Left lung (tissue), 10 donors: ENCODE results near the gene ROBO4. TPM values are rescaled to one million over a fixed set of nuclear protein-coding genes. Genes with fewer than 3 reads are reported as not detected.

Source experiments
- ATAC-seq: fragments of 200-7000 bp; cut with Tn5 transposase; one replicate; pipeline ENCODE4 v1.9.1; 2020; ENCODE audit warnings: moderate library complexity
- DNase-seq, 4 donors: peaks; one replicate each; pipeline ENCODE4 v3.0.0-alpha.2; 2013 to 2020
- H3K27ac ChIP-seq, 2 donors: fragments of 200-600 bp; sonication (generic) in 1 of 2; one replicate each; pipeline versions ENCODE4 v1.5.0 to v1.8.0; 2020 to 2021
- H3K27me3 ChIP-seq, 2 donors: fragments of 200-600 bp; sonication (generic) in 1 of 2; one replicate each; pipeline versions ENCODE4 v1.5.0 to v1.8.0; 2020 to 2021
- H3K36me3 ChIP-seq, 2 donors: fragments of 200-600 bp; sonication (generic) in 1 of 2; one replicate each; pipeline versions ENCODE4 v1.5.0 to v1.8.0; 2020 to 2021
- H3K4me1 ChIP-seq, 2 donors: fragments of 200-600 bp; one replicate each; pipeline ENCODE4 v1.8.0; 2021
- H3K4me3 ChIP-seq, 2 donors: fragments of 200-600 bp; sonication (generic) in 1 of 2; one replicate each; pipeline versions ENCODE4 v1.5.0 to v1.8.0; 2020 to 2021; ENCODE audit warnings: mild to moderate bottlenecking in 1 of 2
- H3K9me3 ChIP-seq, 2 donors: fragments of 200-600 bp; sonication (generic) in 1 of 2; one replicate each; pipeline versions ENCODE4 v1.5.0 to v1.8.0; 2020 to 2021
- CTCF ChIP-seq, 2 donors: fragments of 200-600 bp; sonication (generic) in 1 of 2; IDR thresholded peaks; one replicate each; pipeline versions ENCODE4 v1.5.0 to v1.8.0; 2021; ENCODE audit warnings: antibody characterized with exemption in 2 of 2
- intact Hi-C, 2 donors: fragments of 100-400 bp; cut with DNase I; formaldehyde crosslinking; loops; one replicate each; pipeline versions ENCODE4 v1.11.2 to v1.14.2; 2022
- polyA plus RNA-seq, 6 donors: library from polyadenylated mRNA; unstranded; fragments of 120-200 nt; gene quantifications; one replicate each; pipeline ENCODE4 v1.2.1, GENCODE V29; 2013; ENCODE audit not compliant: insufficient read length in 6 of 6
- total RNA-seq, 2 donors: library from RNA; stranded (reverse); fragmentation: NEBNext Ultra II Directional; extraction: Animal tissue kit (Norgen Biotek cat#: 25700); gene quantifications; one replicate each; pipeline ENCODE4 v1.2.1, GENCODE V29; 2021
- donor health status: DM: no; HTN: yes; CAD: no.
- donor health status: DM: no; HTN: no; CAD: no.

ROBO4 gene
- total and polyA plus RNA-seq, 8 donors, result 31.1 to 61.9 (median 44.1) TPM

GRCh38 chr11:124938206-124938765, 40.6 kb upstream of the ROBO4 start:
- Histone ChIP-seq H3K27me3 (peaks cover 0 to 6% of the 10 kb centered on the region in 2 donors), H3K36me3 (no peaks in the 10 kb centered on the region), H3K27ac (no peak overlapping the region), H3K4me3 (no peak overlapping the region), H3K9me3 (no peaks in the 10 kb centered on the region), H3K4me1 (peaks cover 0 to 4% of the 10 kb centered on the region in 2 donors)
- DNase-seq (no peak), ATAC-seq (no peak)
- TF ChIP-seq CTCF (IDR thresholded peaks at IDR 0.05), result no peak
- intact Hi-C loops, result no loop called here

- no peak for ATAC-seq
- intact Hi-C loops, result no loop called here
- DNase-seq, result no peak
- Histone ChIP-seq H3K4me1 (peaks cover 0 to 4% of the 10 kb centered on the region in 2 donors), H3K4me3 (no peak overlapping the region), H3K27ac (no peak overlapping the region), H3K9me3 (no peaks in the 10 kb centered on the region), H3K27me3 (peaks cover 0 to 6% of the 10 kb centered on the region in 2 donors), H3K36me3 (no peaks in the 10 kb centered on the region)
- no peak for TF ChIP-seq CTCF (IDR thresholded peaks at IDR 0.05)
These were observed 39.8 kb upstream of the ROBO4 start for GRCh38 chr11:124937336-124937935.

- intact Hi-C loops, result no loop called here
- H3K36me3 ChIP-seq, result no peaks in the 10 kb centered on the region
- no peaks in the 10 kb centered on the region for H3K9me3 ChIP-seq
- DNase-seq (no peak), ATAC-seq (no peak)
- no peak within 1 kb of the TSS for H3K4me3 ChIP-seq
- H3K4me1 ChIP-seq, result peaks cover 0 to 4% of the 10 kb centered on the region in 2 donors
- no peak within 1 kb of the TSS for H3K27ac ChIP-seq
- no peak for TF ChIP-seq CTCF (IDR thresholded peaks at IDR 0.05)
- peaks cover 0 to 6% of the 10 kb centered on the region in 2 donors for H3K27me3 ChIP-seq
These were observed 38.2 kb upstream of the ROBO4 start, which contains the start of gene HEPACAM for GRCh38 chr11:124935548-124936514. Gene HEPACAM (minus strand): TSS chr11:124936047. CDS start chr11:124936006, 41 bp downstream.

GRCh38 chr11:124934862-124935547, 37.3 kb upstream of the ROBO4 start:
- H3K27me3 ChIP-seq, result peaks cover 0 to 6% of the 10 kb centered on the region in 2 donors
- no peaks in the 10 kb centered on the region for H3K9me3 ChIP-seq
- no peak for DNase-seq
- no peak overlapping the region for H3K27ac ChIP-seq
- intact Hi-C loops, result no loop called here
- no peak overlapping the region for H3K4me3 ChIP-seq
- no peak for TF ChIP-seq CTCF (IDR thresholded peaks at IDR 0.05)
- peak; percentile 24 for ATAC-seq
- H3K4me1 ChIP-seq, result peaks cover 0 to 4% of the 10 kb centered on the region in 2 donors
- H3K36me3 ChIP-seq, result no peaks in the 10 kb centered on the region
